H1 (cell line): ENCODE data around the gene CCDC86. TPM values are rescaled to one million over a fixed set of nuclear protein-coding genes. Genes with fewer than 3 reads are reported as not detected.

ENCODE experiments used
- CTCF ChIA-PET: fragments of 300-600 bp; sonication (Branson Sonifier 250); formaldehyde crosslinking; loops from one replicate; lab custom pipeline; 2021; ENCODE audit not compliant: partially characterized antibody; lab: Charles Lee
- POLR2A ChIA-PET: fragments of 300-600 bp; sonication (Branson Sonifier 250); formaldehyde crosslinking; loops from one replicate; lab custom pipeline; 2021; ENCODE audit warnings: inconsistent platforms; ENCODE audit not compliant: partially characterized antibody; lab: Charles Lee
- DNase-seq, 2 experiments: peaks; one replicate each; pipeline versions ENCODE4 v3.0.0 to v3.0.0-alpha.2; 2010 to 2022; ENCODE audit warnings: low spot score in 2 of 2, low read depth in 1 of 2, mixed read lengths in 1 of 2
- FAIRE-seq: peaks from 2 replicates; lab custom pipeline; 2011; peaks lifted over from hg19 to GRCh38; lab: Jason Lieb, UNC
- H2AFZ ChIP-seq: 2 replicates; pipeline ENCODE4 v1.8.1; 2012; ENCODE audit warnings: low read length, inconsistent platforms
- H2AK5ac ChIP-seq: 2 replicates; pipeline ENCODE4 v1.6.1; 2013; ENCODE audit warnings: low read depth, low read length
- H2BK120ac ChIP-seq: replicated peaks from 2 replicates; pipeline ENCODE3; 2013; ENCODE audit warnings: low read depth, low read length, inconsistent platforms
- H2BK12ac ChIP-seq: 2 replicates; pipeline ENCODE4 v1.6.1; 2013; ENCODE audit warnings: low read depth, low read length
- H2BK15ac ChIP-seq: 2 replicates; pipeline ENCODE4 v1.6.1; 2013; ENCODE audit warnings: low read length
- H2BK20ac ChIP-seq: 2 replicates; pipeline ENCODE4 v1.6.1; 2013; ENCODE audit warnings: low read length
- H2BK5ac ChIP-seq: 2 replicates; pipeline ENCODE4 v1.6.1; 2013; ENCODE audit warnings: low read depth, low read length
- H3K14ac ChIP-seq: 2 replicates; pipeline ENCODE4 v1.6.1; 2013; ENCODE audit warnings: inconsistent platforms; ENCODE audit not compliant: insufficient read length
- H3K18ac ChIP-seq: 2 replicates; pipeline ENCODE4 v1.6.1; 2013; ENCODE audit warnings: low read length; ENCODE audit errors: extremely low read depth
- H3K23ac ChIP-seq: 2 replicates; pipeline ENCODE4 v1.6.1; 2013; ENCODE audit warnings: inconsistent platforms; ENCODE audit not compliant: insufficient read length
- H3K23me2 ChIP-seq: 2 replicates; pipeline ENCODE4 v1.6.1; 2013; ENCODE audit warnings: low read depth, low read length
- H3K27ac ChIP-seq: 2 replicates; pipeline ENCODE4 v1.6.1; 2011; ENCODE audit warnings: low read depth, low read length, inconsistent platforms
- H3K27me3 ChIP-seq, 4 experiments: replicated peaks in 1 of 4; 1 replicate in 1 of 4; 2 replicates in 3 of 4; pipeline versions ENCODE4 v1.6.1 to v1.8.1; 2011 to 2013; ENCODE audit warnings: low read length in 3 of 4, mild to moderate bottlenecking in 3 of 4, inconsistent platforms in 2 of 4, mixed read lengths in 2 of 4, moderate library complexity in 1 of 4; ENCODE audit not compliant: control insufficient read depth in 3 of 4, insufficient read depth in 3 of 4; ENCODE audit errors: extremely low read depth in 1 of 4
- H3K36me3 ChIP-seq, 4 experiments: 2 replicates each; pipeline versions ENCODE4 v1.6.1 to v1.8.1; 2011 to 2013; ENCODE audit warnings: mild to moderate bottlenecking in 4 of 4, low read length in 3 of 4, moderate library complexity in 2 of 4, control low read depth in 1 of 4, inconsistent platforms in 1 of 4; ENCODE audit not compliant: insufficient read depth in 4 of 4, control insufficient read depth in 2 of 4
- H3K4ac ChIP-seq: replicated peaks from 2 replicates; pipeline ENCODE3; 2013; ENCODE audit warnings: low read length, low read depth, mixed read lengths, inconsistent platforms; ENCODE audit not compliant: insufficient read length
- H3K4me1 ChIP-seq, 4 experiments: replicated peaks in 1 of 4; 1 replicate in 1 of 4; 2 replicates in 3 of 4; pipeline versions ENCODE4 v1.6.1 to v1.8.1; 2011 to 2013; ENCODE audit warnings: low read length in 3 of 4, inconsistent platforms in 2 of 4, mixed read lengths in 1 of 4; ENCODE audit not compliant: insufficient read depth in 4 of 4, control insufficient read depth in 3 of 4
- H3K4me2 ChIP-seq, 2 experiments: 2 replicates each; pipeline versions ENCODE4 v1.6.1 to v1.8.1; 2011 to 2013; ENCODE audit warnings: low read depth in 2 of 2, low read length in 2 of 2, control low read depth in 1 of 2, inconsistent platforms in 1 of 2, mild to moderate bottlenecking in 1 of 2; ENCODE audit not compliant: insufficient read depth in 1 of 2
- H3K4me3 ChIP-seq, 4 experiments: fragments of 200-600, 300-600 bp in 1 of 4; sonication (generic), shearing (Covaris generic), sonication (Bioruptor Twin) in 1 of 4; 2 replicates each; pipeline versions ENCODE4 v1.5.1 to v1.8.1; 2011 to 2016; ENCODE audit warnings: low read length in 4 of 4, low read depth in 3 of 4, control low read depth in 2 of 4, inconsistent platforms in 2 of 4, mild to moderate bottlenecking in 2 of 4, mixed read lengths in 1 of 4, moderate library complexity in 1 of 4; ENCODE audit not compliant: insufficient read depth in 2 of 4; ENCODE audit errors: extremely low read depth in 1 of 4
- H3K56ac ChIP-seq: replicated peaks from 2 replicates; pipeline ENCODE3; 2013; ENCODE audit warnings: low read depth, mild to moderate bottlenecking, mixed read lengths, low read length, inconsistent platforms; ENCODE audit not compliant: insufficient read length
- H3K79me1 ChIP-seq: 2 replicates; pipeline ENCODE4 v1.6.1; 2013; ENCODE audit warnings: low read depth, low read length, control low read depth
- H3K79me2 ChIP-seq, 2 experiments: 2 replicates each; pipeline versions ENCODE4 v1.6.1 to v1.8.1; 2012 to 2013; ENCODE audit warnings: low read length in 2 of 2, mild to moderate bottlenecking in 2 of 2, inconsistent platforms in 1 of 2; ENCODE audit not compliant: insufficient read depth in 2 of 2, control insufficient read depth in 1 of 2
- H3K9ac ChIP-seq, 4 experiments: replicated peaks in 1 of 4; 1 replicate in 1 of 4; 2 replicates in 3 of 4; pipeline versions ENCODE4 v1.6.1 to v1.8.1; 2011 to 2013; ENCODE audit warnings: low read depth in 3 of 4, low read length in 3 of 4, control low read depth in 2 of 4, mild to moderate bottlenecking in 2 of 4, moderate library complexity in 2 of 4, inconsistent platforms in 1 of 4; ENCODE audit errors: extremely low read depth in 1 of 4
- H3K9me3 ChIP-seq, 2 experiments: 2 replicates each; pipeline versions ENCODE4 v1.6.1 to v1.8.1; 2012 to 2013; ENCODE audit warnings: mild to moderate bottlenecking in 2 of 2, moderate library complexity in 2 of 2, control low read depth in 1 of 2, inconsistent platforms in 1 of 2, low read depth in 1 of 2, low read length in 1 of 2, mixed read lengths in 1 of 2; ENCODE audit not compliant: insufficient read depth in 2 of 2
- H4K20me1 ChIP-seq, 2 experiments: replicated peaks in 1 of 2; 2 replicates each; pipeline versions ENCODE3 to v1.8.1; 2011 to 2013; ENCODE audit warnings: inconsistent platforms in 2 of 2, low read length in 2 of 2, mild to moderate bottlenecking in 1 of 2; ENCODE audit not compliant: insufficient read depth in 2 of 2, control insufficient read depth in 1 of 2
- H4K5ac ChIP-seq: 2 replicates; pipeline ENCODE4 v1.6.1; 2013; ENCODE audit warnings: low read length, low read depth, mixed read lengths, inconsistent platforms; ENCODE audit not compliant: insufficient read length
- H4K8ac ChIP-seq: 2 replicates; pipeline ENCODE4 v1.8.0; 2013; ENCODE audit warnings: mild to moderate bottlenecking, moderate library complexity, low read length, inconsistent platforms; ENCODE audit not compliant: insufficient read depth; ENCODE audit errors: extremely low read depth
- H4K91ac ChIP-seq: replicated peaks from 2 replicates; pipeline ENCODE3; 2013; ENCODE audit warnings: low read length, mixed read lengths, inconsistent platforms; ENCODE audit not compliant: insufficient read length
- ASH2L ChIP-seq: fragments of 200-600, 300-600 bp; sonication (generic); IDR thresholded peaks from one replicate; pipeline ENCODE4 v1.7.1; 2017; ENCODE audit warnings: low read length
- BRCA1 ChIP-seq: IDR thresholded peaks from 2 replicates; pipeline ENCODE4 v1.6.1; 2012; ENCODE audit warnings: low read depth, low read length, improper control_type of control experiment
- CEBPB ChIP-seq: IDR thresholded peaks from 2 replicates; pipeline ENCODE4 v1.6.1; 2012; ENCODE audit warnings: low read depth, low read length
- CHD2 ChIP-seq: IDR thresholded peaks from 2 replicates; pipeline ENCODE4 v1.6.1; 2012; ENCODE audit warnings: low read length, improper control_type of control experiment
- EP300 ChIP-seq, 2 experiments: IDR thresholded peaks; 1 replicate in 1 of 2; 2 replicates in 1 of 2; pipeline ENCODE4 v1.6.1; 2011 to 2012; ENCODE audit warnings: low read depth in 2 of 2, low read length in 2 of 2, mild to moderate bottlenecking in 2 of 2, borderline replicate concordance in 1 of 2, inconsistent platforms in 1 of 2, moderate library complexity in 1 of 2
- EZH2 ChIP-seq: fragments of 200-600 bp; sonication (generic); IDR thresholded peaks from 2 replicates; pipeline ENCODE4 v1.7.1; 2012; ENCODE audit warnings: low read depth, mild to moderate bottlenecking, moderate library complexity, low read length, inconsistent platforms; ENCODE audit not compliant: severe bottlenecking
- MAFK ChIP-seq: IDR thresholded peaks from 2 replicates; pipeline ENCODE4 v1.6.1; 2012; ENCODE audit warnings: low read depth, mild to moderate bottlenecking, improper control_type of control experiment, low read length
- RFX5 ChIP-seq: IDR thresholded peaks from 2 replicates; pipeline ENCODE4 v1.6.1; 2011; ENCODE audit warnings: low read depth, low read length, improper control_type of control experiment, borderline replicate concordance
- SIX5 ChIP-seq: IDR thresholded peaks from 2 replicates; pipeline ENCODE4 v1.6.1; 2011; ENCODE audit warnings: mild to moderate bottlenecking, low read depth, low read length
- SP2 ChIP-seq: IDR thresholded peaks from 2 replicates; pipeline ENCODE4 v1.6.1; 2012; ENCODE audit warnings: mild to moderate bottlenecking, low read length, inconsistent platforms
- SP4 ChIP-seq: IDR thresholded peaks from 2 replicates; pipeline ENCODE4 v1.6.1; 2012; ENCODE audit warnings: low read length, inconsistent platforms
- SRF ChIP-seq: IDR thresholded peaks from 2 replicates; pipeline ENCODE4 v1.6.1; 2011; ENCODE audit warnings: mild to moderate bottlenecking, low read depth, low read length, moderate library complexity
- TAF1 ChIP-seq: IDR thresholded peaks from 2 replicates; pipeline ENCODE4 v1.6.1; 2011; ENCODE audit warnings: mild to moderate bottlenecking, low read depth, low read length
- TBP ChIP-seq: IDR thresholded peaks from 2 replicates; pipeline ENCODE4 v1.6.1; 2011; ENCODE audit warnings: low read depth, low read length, improper control_type of control experiment
- WGBS, 2 experiments: shearing (Covaris generic) in 1 of 2; methylation state at CpG; one replicate each; pipeline versions ENCODE4 v1.1.6 to v1.1.7; 2013 to 2015; ENCODE audit warnings: low lambda C conversion rate in 2 of 2, mixed read lengths in 2 of 2, inconsistent platforms in 1 of 2, low coverage in 1 of 2, missing lambda C conversion rate in 1 of 2; ENCODE audit not compliant: insufficient replicate concordance in 2 of 2, insufficient coverage in 1 of 2, insufficient read length in 1 of 2; ENCODE audit errors: extremely low coverage in 1 of 2, missing lambda C conversion rate in 1 of 2; 5-methylcytosine and 5-hydroxymethylcytosine counted together
- polyA plus RNA-seq, 7 experiments: library from polyadenylated mRNA; depleted of rRNA in 3 of 7; stranded (reverse) in 5 of 7; unstranded in 2 of 7; fragments of >200 nt in 5 of 7; fragments of 200-250 nt in 2 of 7; gene quantifications; 1 replicate in 5 of 7; 2 replicates in 1 of 7; 4 replicates in 1 of 7; pipeline versions ENCODE4 v1.2.1 to v1.2.3, GENCODE V29; 2011 to 2013; ENCODE audit warnings: missing spikeins in 2 of 7, mixed read lengths in 2 of 7
- total RNA-seq: library from RNA; stranded (reverse); fragmentation: NEBNext Ultra II Directional; extraction: Animal tissue kit (Norgen Biotek cat#: 25700); gene quantifications from 2 replicates; pipeline ENCODE4 v1.2.1, GENCODE V29; 2021

CCDC86 gene
- total and polyA plus RNA-seq, 2 of the 8 experiments (the other 6 are each of a cell fraction or from before 2014, with no cell fraction given): 37.7 to 76.4 TPM

DNA sequence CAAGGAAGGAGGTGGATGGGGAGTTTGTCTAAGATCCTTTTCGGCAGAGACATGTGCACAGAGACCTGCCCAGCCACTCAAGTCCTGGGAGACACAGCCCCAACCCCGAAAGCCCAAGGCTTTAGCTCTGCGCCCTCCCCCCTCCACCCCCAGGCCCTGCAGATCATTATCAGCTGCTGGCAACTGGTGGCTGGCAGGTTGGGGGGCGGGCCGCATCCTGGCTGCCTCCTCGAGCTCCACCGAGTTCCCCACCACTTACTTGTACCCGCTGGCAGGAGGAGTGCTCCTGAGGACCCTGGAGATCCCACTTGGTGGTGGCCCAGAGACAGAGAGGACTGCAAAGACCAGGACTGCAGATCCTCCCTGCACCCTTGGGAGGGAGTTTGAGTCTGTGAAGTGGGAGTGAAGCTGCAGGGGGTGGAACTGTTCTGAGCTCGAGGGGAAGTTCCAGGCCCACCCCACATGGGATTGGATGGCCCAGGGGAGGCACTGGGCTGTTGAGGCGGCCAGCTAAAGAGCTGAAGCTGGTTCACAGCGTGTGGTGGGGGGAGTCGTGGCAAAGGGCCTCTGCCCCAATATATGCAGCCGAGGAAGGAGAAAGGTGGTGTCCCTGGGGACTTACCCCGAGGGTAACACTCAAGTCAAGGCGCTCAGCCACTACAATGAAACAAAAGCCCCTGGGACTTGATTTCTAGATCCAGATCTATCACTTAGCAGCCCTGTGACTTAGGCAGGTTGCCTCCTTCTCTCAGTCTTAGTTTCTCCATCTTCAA, 19.9 kb upstream of the CCDC86 start:
- Histone ChIP-seq H2BK5ac (no peak overlapping the region), H4K91ac (no peak overlapping the region), H3K27ac (no peak overlapping the region), H2BK12ac (no peak overlapping the region), H4K8ac (peak overlapping the region; percentile 29; the same call in 1 of the 2 replicates), H3K18ac (no peak overlapping the region), H2BK15ac (no peak overlapping the region), H3K27me3 (no peaks in the 10 kb centered on the region; a peak in 1 of 7 replicates), H3K14ac (no peak overlapping the region), H2AFZ (no peak overlapping the region), H4K5ac (no peak overlapping the region), H3K4ac (no peak overlapping the region), H3K79me1 (no peaks in the 10 kb centered on the region), H3K4me3 (no peak overlapping the region), H2BK20ac (no peak overlapping the region), H3K9ac (no peak overlapping the region), H2AK5ac (no peak overlapping the region), H3K9me3 (peaks cover 1% of the 10 kb centered on the region in 2 experiments; a peak in 3 of 4 replicates), H3K23me2 (no peaks in the 10 kb centered on the region), H3K79me2 (no peaks in the 10 kb centered on the region), H3K36me3 (no peaks in the 10 kb centered on the region), H3K56ac (no peak overlapping the region), H3K23ac (no peak overlapping the region), H3K4me1 (no peaks in the 10 kb centered on the region; a peak in 1 of 7 replicates), H2BK120ac (no peak overlapping the region), H3K4me2 (no peak overlapping the region), H4K20me1 (peaks cover 0 to 2% of the 10 kb centered on the region in 2 experiments)
- WGBS, 2 experiments: 85% methylated on average over 14 of the region's 15 CpGs; no CpG with 5 or more reads in 1 of the 2 experiments
- no peak for FAIRE-seq
- no peak for DNase-seq
- ChIA-PET POLR2A (no interaction called here), CTCF (interaction anchor here (0.7 to 4.7 kb wide), 9 partner anchors 10 to 78 kb away, joined by 3 to 51 read pairs (median 6); no protein-coding TSS in a partner anchor)
- TF ChIP-seq EP300 (IDR thresholded peaks at IDR 0.05; ENCODE audit: borderline replicate concordance in 1 of 2, low read depth in 2 of 2, low read length in 2 of 2) (no peak), RFX5 (no peak), ASH2L (no peak), CHD2 (no peak), SP4 (no peak), BRCA1 (no peak), TBP (no peak), SP2 (no peak), MAFK (no peak), SRF (no peak), TAF1 (no peak), EZH2 (no peak), CEBPB (no peak), SIX5 (no peak)
